GM10266 (cell line): Measurements from ENCODE around the gene CYP27B1.

ENCODE experiments used
- DNase-seq: peaks from one replicate; pipeline ENCODE4 v3.0.0; 2012; ENCODE audit errors: extremely low spot score
- TF ChIP-seq, protein P1 (sequence below): IDR thresholded peaks from 2 replicates; pipeline ENCODE4 v1.5.1; 2012; ENCODE audit warnings: mild to moderate bottlenecking, low read depth; ENCODE audit not compliant: control insufficient read depth, insufficient read depth; ENCODE audit errors: missing control alignments

Gene CYP27B1

DNA sequence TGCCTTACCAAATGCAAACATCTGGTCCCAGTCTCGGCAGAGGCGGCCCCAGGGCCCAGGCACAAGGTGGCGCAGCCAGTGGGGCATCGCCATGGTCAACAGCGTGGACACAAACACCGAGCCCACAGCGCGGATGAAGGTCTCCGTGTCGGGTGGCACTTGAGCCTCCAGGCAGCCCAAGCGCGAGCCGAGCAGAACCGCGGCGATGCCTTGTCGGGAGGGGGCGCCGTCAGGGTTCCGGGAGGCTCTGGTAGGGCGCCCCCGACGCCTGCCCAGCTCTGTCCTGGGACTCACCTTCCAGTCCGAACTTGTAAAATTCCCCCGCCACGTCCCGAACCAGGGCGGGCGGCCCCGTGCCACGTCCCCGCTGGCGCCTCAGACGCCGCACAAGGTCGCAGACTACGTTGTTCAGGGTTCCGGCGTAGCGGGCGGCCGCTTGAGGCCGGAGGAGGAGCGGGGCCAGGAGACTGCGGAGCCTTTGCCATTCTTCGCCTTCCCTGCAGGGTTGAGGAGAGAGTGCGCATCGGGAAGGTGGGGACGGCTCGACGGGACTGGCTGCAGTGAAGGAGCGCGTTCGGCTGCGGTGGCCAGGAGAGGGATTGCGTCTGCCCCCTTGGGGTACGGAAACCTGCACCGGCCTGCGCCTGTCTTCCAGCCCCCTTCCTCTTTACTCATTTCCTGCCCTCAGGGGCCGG lies 1.7 kb downstream of the CYP27B1 start:
- no peak for DNase-seq

DNA sequence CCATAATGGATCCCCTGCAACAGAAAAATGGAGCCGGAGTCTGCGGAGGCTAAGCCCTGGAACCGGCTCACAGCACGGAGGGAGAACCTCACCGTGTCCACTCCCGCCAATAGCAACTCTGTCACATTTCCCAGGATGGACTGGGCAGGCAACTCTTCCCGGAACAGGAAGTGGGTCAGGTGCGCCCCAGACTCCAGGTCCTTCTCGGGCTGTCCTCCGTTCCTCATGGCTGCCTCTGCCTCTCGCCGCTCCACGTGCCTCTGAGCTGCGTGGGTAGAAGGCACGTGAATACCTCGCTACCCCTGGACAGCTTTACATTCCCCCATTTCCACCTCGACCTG lies 2.2 kb downstream of the CYP27B1 start:
- no peak for DNase-seq
- TF ChIP-seq, protein P1, sequence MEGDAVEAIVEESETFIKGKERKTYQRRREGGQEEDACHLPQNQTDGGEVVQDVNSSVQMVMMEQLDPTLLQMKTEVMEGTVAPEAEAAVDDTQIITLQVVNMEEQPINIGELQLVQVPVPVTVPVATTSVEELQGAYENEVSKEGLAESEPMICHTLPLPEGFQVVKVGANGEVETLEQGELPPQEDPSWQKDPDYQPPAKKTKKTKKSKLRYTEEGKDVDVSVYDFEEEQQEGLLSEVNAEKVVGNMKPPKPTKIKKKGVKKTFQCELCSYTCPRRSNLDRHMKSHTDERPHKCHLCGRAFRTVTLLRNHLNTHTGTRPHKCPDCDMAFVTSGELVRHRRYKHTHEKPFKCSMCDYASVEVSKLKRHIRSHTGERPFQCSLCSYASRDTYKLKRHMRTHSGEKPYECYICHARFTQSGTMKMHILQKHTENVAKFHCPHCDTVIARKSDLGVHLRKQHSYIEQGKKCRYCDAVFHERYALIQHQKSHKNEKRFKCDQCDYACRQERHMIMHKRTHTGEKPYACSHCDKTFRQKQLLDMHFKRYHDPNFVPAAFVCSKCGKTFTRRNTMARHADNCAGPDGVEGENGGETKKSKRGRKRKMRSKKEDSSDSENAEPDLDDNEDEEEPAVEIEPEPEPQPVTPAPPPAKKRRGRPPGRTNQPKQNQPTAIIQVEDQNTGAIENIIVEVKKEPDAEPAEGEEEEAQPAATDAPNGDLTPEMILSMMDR: no peak

More for the DNA sequence above, 1.7 kb downstream of the CYP27B1 start:
- TF ChIP-seq, protein P1: peak; percentile 65

DNA sequence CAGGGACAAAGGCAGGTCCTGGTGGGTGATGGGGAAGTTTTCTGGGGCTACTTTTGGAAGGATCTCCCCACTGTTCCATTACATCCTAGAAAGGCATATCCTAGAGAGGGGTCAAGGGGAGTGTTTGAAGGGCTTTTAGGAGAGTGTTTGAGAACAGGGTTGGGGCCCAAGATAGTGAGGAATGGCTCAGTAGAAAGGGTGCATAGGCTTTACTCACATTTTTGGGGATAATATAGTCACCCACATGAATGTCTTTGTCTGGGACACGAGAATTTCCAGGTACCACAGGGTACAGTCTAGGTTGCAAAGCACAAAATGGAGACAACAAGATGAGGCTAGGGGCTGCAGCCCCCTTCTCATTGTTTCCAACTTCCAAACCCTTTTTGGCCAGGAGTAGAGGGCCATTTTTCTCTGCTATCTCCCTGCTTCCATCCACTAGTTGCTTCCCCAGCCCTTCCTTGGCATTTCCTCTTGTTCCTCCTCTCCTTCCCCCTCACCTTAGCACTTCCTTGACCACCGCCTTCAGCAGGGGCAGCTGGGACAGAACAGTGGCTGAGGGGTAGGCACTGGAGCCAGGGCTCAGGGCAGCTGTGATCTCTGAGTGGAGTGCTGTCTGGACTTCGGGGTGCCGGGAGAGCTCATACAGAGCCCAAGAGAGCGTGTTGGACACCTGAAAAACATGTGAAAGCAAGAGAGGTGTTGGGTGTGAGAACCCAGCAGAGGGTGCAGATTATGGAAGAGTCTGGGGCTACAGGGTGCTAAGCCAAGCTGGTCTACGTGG lies 2.8 kb downstream of the CYP27B1 start:
- no peak for DNase-seq
- TF ChIP-seq, protein P1: no peak

DNA sequence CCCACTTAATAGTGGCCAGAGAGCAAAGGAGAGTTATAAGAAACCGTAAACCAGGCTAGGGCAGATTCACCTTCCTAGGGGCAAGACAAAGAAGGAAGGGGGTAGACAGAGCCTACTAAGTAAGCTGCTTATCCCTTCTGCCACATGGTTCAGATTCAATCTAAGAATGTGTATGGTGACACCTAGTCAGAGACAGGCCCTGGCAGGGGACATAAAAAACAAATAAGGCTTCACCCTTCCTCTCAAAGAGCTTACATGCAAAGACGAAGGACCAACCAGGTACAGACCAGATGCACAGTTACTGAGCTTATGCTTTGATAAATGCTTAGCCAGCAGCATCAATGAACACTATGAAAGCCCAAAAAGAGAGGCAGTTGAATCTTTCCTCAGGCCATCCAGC lies 4.4 kb downstream of the CYP27B1 start:
- DNase-seq: no peak
- TF ChIP-seq, protein P1: no peak

DNA sequence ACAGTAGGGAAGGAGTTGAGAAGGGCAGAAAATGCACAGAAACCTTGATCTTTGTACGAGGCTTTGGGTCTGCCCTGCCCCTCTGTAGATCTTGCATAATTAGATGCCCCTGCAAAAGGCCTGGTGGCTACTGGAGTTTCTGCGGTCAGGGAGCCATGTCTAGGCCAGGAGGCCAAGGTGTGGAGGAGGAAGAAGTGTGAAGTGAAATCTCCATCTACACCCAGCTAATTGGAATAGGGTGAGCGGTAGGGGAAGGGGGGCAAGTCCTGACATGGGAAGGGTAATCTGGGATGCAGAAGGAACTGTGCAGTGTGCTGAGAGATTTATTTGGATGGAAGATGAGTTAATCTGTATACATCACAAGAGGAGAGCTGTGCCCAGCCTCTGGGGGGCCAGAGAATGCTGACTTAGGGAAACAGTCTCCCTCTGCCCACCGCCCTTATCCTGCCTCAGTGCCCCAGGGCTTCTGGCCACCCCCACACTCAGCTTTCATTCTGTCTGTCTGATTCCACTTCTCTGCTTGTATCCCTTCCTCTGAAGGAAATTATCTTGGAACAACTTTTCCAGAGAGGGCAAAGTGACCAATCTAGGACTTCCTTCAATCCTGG lies 5.4 kb downstream of the CYP27B1 start:
- TF ChIP-seq, protein P1: no peak
- no peak for DNase-seq

GRCh38 chr12:57760347-57760982 lies 6.4 kb downstream of the CYP27B1 start:
- TF ChIP-seq, protein P1: no peak
- DNase-seq: no peak

- no peak for DNase-seq
Observed at GRCh38 chr12:57759360-57759980, 7.4 kb downstream of the CYP27B1 start.

More at GRCh38 chr12:57759360-57759980, 7.4 kb downstream of the CYP27B1 start:
- TF ChIP-seq, protein P1: peak; percentile 56
